Measurements from ENCODE around the gene STRIT1.

- TF ChIP-seq EZH2phosphoT487 (IDR thresholded peaks at IDR 0.05; ENCODE audit: low read depth, severe bottlenecking, unreplicated experiment) (no peak), EZH2 (IDR thresholded peaks at IDR 0.05; ENCODE audit: borderline replicate concordance) (no peak), CTCF (IDR thresholded peaks at IDR 0.05; ENCODE audit: poor library complexity) (no peak)
These were observed 36.9 kb upstream of the STRIT1 start for GRCh38 chr3:155330370-155330769.

Measured in hepatocyte (in vitro differentiated cells).